Tibial nerve (tissue), 4 donors: ENCODE measurements around the gene DHRS7.

Experiments
- EP300 ChIP-seq, 2 donors: sonication (generic); formaldehyde crosslinking; IDR thresholded peaks; one replicate each; pipeline ENCODE4 v1.6.1; 2017; ENCODE audit warnings: antibody characterized with exemption in 2 of 2, mild to moderate bottlenecking in 1 of 2
- POLR2A ChIP-seq, 2 donors: fragments of 450-650 bp; IDR thresholded peaks; one replicate each; pipeline ENCODE4 v1.6.1; 2017; ENCODE audit warnings: antibody characterized with exemption in 2 of 2, mild to moderate bottlenecking in 2 of 2, moderate library complexity in 2 of 2
- TF ChIP-seq, protein P1 (sequence below), 5 experiments: fragments of 200-600 bp in 3 of 5; fragments of 450-650 bp in 2 of 5; sonication (generic) in 3 of 5; IDR thresholded peaks; one replicate each; pipeline ENCODE4 v1.5.1; 2016 to 2019; ENCODE audit warnings: antibody characterized with exemption in 5 of 5, mild to moderate bottlenecking in 3 of 5, moderate library complexity in 2 of 5

- TF ChIP-seq, protein P1, sequence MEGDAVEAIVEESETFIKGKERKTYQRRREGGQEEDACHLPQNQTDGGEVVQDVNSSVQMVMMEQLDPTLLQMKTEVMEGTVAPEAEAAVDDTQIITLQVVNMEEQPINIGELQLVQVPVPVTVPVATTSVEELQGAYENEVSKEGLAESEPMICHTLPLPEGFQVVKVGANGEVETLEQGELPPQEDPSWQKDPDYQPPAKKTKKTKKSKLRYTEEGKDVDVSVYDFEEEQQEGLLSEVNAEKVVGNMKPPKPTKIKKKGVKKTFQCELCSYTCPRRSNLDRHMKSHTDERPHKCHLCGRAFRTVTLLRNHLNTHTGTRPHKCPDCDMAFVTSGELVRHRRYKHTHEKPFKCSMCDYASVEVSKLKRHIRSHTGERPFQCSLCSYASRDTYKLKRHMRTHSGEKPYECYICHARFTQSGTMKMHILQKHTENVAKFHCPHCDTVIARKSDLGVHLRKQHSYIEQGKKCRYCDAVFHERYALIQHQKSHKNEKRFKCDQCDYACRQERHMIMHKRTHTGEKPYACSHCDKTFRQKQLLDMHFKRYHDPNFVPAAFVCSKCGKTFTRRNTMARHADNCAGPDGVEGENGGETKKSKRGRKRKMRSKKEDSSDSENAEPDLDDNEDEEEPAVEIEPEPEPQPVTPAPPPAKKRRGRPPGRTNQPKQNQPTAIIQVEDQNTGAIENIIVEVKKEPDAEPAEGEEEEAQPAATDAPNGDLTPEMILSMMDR (IDR thresholded peaks at IDR 0.05), result no peak
- TF ChIP-seq POLR2A (IDR thresholded peaks at IDR 0.05) (no peak), EP300 (IDR thresholded peaks at IDR 0.05) (no peak)
These were observed 10.2 kb upstream of the DHRS7 start for GRCh38 chr14:60175255-60175902.
